Suprapubic skin (tissue), 4 donors: ENCODE data around the gene ATP5PF. TPM values are rescaled to one million over a fixed set of nuclear protein-coding genes. Genes with fewer than 3 reads are reported as not detected.
A peak's percentile ranks its signal among the peaks of the same experiment; 100 is the strongest.

Experiments used
- DNase-seq, 2 donors: peaks; one replicate each; pipeline ENCODE4 v3.0.0-alpha.2; 2019; ENCODE audit warnings: low spot score in 2 of 2
- H3K27ac ChIP-seq: fragments of 200-600 bp; sonication (generic); one replicate; pipeline ENCODE4 v1.5.1; 2019
- H3K27me3 ChIP-seq: fragments of 200-600 bp; sonication (generic); one replicate; pipeline ENCODE4 v1.5.1; 2019
- H3K36me3 ChIP-seq: fragments of 200-600 bp; sonication (generic); one replicate; pipeline ENCODE4 v1.5.1; 2019
- H3K4me1 ChIP-seq: fragments of 200-600 bp; sonication (generic); one replicate; pipeline ENCODE4 v1.5.1; 2019
- H3K4me3 ChIP-seq: fragments of 200-600 bp; sonication (generic); one replicate; pipeline ENCODE4 v1.5.1; 2019; ENCODE audit warnings: mild to moderate bottlenecking
- H3K9me3 ChIP-seq: fragments of 200-600 bp; sonication (generic); one replicate; pipeline ENCODE4 v1.5.1; 2019
- EP300 ChIP-seq: sonication (generic); formaldehyde crosslinking; IDR thresholded peaks from one replicate; pipeline ENCODE4 v1.6.1; 2017; ENCODE audit warnings: antibody characterized with exemption
- POLR2A ChIP-seq, 2 donors: fragments of 450-650 bp; IDR thresholded peaks; one replicate each; pipeline ENCODE4 v1.6.1; 2017; ENCODE audit warnings: antibody characterized with exemption in 2 of 2, mild to moderate bottlenecking in 2 of 2, moderate library complexity in 2 of 2
- POLR2AphosphoS5 ChIP-seq, 3 donors: sonication (generic); formaldehyde crosslinking; IDR thresholded peaks; one replicate each; pipeline ENCODE4 v1.6.1; 2017; ENCODE audit warnings: antibody characterized with exemption in 3 of 3
- WGBS: methylation state at CpG from one replicate; pipeline ENCODE4 v1.1.5; 2018; 5-methylcytosine and 5-hydroxymethylcytosine counted together
- total RNA-seq, 4 donors: library from RNA; depleted of rRNA; stranded (reverse); fragments of >200 nt; gene quantifications; one replicate each; pipeline ENCODE4 v1.1.0, GENCODE V29; 2016
- TF ChIP-seq, protein P1 (sequence below), 2 donors: fragments of 200-600 bp in 1 of 2; fragments of 450-650 bp in 1 of 2; sonication (generic) in 1 of 2; IDR thresholded peaks; one replicate each; pipeline ENCODE4 v1.5.1; 2016 to 2019; ENCODE audit warnings: antibody characterized with exemption in 2 of 2, mild to moderate bottlenecking in 1 of 2, moderate library complexity in 1 of 2

Gene ATP5PF
- total RNA-seq, 4 donors from 2014 or later, result 45.5 to 66.5 (median 55.1) TPM

DNA sequence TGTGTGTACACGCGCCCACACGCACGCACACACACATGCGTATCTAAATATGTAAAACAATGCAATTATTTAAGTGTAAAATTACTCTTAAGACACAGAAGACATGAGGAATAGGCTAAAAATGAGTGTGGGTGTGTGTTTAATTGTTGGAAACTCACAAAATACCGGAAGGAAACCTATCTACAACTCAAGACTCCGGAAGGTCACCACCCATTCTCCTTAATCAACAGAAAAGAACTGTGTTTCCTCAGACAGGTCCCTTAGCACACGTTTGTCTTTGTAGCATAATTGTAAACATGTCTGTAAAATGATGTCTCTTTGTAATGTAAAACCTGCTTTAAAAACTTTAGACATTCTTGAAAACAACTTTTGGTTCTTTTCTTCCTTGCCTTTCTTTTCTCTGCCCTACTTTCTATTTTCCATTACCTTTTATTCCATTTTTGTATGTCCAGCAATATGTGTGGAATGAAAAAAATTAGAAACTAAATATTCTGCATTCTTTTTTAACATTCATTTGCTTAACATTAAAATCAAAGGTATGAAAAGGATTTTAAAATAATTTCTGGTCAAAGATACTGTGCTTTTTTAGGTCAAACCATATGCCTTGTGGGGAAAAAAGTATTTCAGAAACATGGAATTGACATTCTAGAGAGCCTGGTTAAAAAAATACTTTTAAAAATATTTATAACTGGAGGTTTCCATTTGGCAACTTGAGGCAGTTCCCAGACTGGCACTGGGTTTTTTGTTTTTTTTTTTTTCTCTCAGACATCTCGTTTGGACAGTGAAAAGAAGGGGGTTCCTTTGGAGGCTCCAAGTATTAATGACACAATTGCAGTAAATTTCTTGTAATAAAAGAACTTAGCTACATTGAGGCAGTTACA lies 46.2 kb downstream of the ATP5PF start:
- 75% methylated on average over 9 of the region's 9 CpGs for WGBS
- Histone ChIP-seq H3K27ac (no peak overlapping the region), H3K4me1 (no peaks in the 10 kb centered on the region), H3K9me3 (no peaks in the 10 kb centered on the region), H3K4me3 (no peak overlapping the region), H3K36me3 (no peaks in the 10 kb centered on the region), H3K27me3 (no peaks in the 10 kb centered on the region)
- no peak for DNase-seq
- TF ChIP-seq POLR2AphosphoS5 (IDR thresholded peaks at IDR 0.05), result no peak

DNA sequence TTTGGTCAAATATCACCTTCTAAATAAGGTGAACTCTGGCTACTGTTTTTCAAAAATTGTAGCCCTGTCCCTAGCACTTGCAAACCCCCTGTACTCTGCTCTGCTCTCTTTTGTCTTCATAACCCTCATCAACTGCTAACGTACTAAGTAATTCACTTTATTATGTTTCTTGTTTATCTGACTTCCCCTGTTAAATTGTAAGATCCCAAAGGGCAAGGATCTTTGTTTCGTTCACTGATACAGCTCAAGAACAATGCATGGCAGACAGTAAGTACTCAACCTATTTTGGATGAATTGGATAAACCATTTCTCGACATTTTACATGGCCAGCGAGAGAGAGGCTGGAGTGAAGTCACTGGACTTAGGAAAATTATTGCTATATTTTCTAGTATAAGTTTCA lies 46.9 kb downstream of the ATP5PF start:
- no peaks in the 10 kb centered on the region for H3K27me3 ChIP-seq
- H3K36me3 ChIP-seq, result no peaks in the 10 kb centered on the region
- no peaks in the 10 kb centered on the region for H3K9me3 ChIP-seq
- no peak for TF ChIP-seq POLR2A (IDR thresholded peaks at IDR 0.05)
- H3K4me3 ChIP-seq, result no peak overlapping the region
- 89% methylated on average over 4 of the region's 4 CpGs for WGBS
- H3K27ac ChIP-seq, result peak overlapping the region; percentile 34
- DNase-seq, result no peak
- H3K4me1 ChIP-seq, result no peaks in the 10 kb centered on the region

DNA sequence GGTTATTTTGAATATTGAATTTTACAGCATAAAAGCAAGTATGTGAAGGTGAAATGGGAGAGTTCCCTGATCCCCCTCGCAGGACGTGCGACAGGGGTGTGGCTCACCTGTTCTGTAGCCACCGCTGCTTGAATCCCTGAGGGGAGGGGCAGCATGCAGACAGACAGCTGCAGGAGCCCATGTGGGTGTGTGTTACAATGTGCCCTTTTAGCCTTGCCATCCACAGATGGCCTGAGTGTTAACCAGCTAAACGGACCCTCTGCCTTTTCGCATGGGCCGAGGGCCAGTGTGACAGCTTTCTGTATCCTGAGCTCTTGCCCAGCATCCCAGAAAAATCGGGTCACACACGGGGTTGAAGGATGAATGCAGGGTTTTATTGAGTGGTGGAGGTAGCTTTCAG lies 52.3 kb downstream of the ATP5PF start:
- 59% methylated on average over 9 of the region's 9 CpGs for WGBS
- TF ChIP-seq, protein P1, sequence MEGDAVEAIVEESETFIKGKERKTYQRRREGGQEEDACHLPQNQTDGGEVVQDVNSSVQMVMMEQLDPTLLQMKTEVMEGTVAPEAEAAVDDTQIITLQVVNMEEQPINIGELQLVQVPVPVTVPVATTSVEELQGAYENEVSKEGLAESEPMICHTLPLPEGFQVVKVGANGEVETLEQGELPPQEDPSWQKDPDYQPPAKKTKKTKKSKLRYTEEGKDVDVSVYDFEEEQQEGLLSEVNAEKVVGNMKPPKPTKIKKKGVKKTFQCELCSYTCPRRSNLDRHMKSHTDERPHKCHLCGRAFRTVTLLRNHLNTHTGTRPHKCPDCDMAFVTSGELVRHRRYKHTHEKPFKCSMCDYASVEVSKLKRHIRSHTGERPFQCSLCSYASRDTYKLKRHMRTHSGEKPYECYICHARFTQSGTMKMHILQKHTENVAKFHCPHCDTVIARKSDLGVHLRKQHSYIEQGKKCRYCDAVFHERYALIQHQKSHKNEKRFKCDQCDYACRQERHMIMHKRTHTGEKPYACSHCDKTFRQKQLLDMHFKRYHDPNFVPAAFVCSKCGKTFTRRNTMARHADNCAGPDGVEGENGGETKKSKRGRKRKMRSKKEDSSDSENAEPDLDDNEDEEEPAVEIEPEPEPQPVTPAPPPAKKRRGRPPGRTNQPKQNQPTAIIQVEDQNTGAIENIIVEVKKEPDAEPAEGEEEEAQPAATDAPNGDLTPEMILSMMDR (IDR thresholded peaks at IDR 0.05), result no peak
- no peak for TF ChIP-seq POLR2AphosphoS5 (IDR thresholded peaks at IDR 0.05)
- no peak for TF ChIP-seq POLR2A (IDR thresholded peaks at IDR 0.05)
- TF ChIP-seq EP300, result no peak

DNA sequence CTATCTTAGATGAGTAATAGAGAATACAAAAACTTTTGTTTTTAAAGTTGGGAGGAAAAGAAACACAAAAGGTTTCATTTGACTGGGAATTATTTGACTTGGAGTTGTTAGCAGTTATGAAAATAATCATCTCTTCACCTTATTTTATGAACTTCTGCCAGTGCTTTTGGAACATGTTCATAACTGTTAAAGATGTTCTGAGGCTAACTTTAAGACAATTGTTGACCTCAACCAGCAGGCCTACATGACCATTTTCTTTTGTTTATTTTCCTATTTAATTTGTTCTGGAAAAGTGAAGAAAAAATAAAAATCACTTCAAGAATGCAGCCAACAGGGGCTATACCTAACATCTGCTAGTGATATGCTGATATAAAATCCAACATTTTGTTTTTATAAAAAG lies 58.3 kb downstream of the ATP5PF start:
- Histone ChIP-seq H3K36me3 (no peaks in the 10 kb centered on the region), H3K27me3 (no peaks in the 10 kb centered on the region), H3K27ac (no peak overlapping the region), H3K9me3 (no peaks in the 10 kb centered on the region), H3K4me1 (peaks cover under 1% of the 10 kb centered on the region), H3K4me3 (no peak overlapping the region)
- DNase-seq, result no peak
- TF ChIP-seq POLR2AphosphoS5 (IDR thresholded peaks at IDR 0.05) (no peak), POLR2A (IDR thresholded peaks at IDR 0.05) (no peak), EP300 (no peak)

More for the DNA sequence above, 52.3 kb downstream of the ATP5PF start:
- Histone ChIP-seq H3K27me3 (no peaks in the 10 kb centered on the region), H3K27ac (no peak overlapping the region), H3K9me3 (no peaks in the 10 kb centered on the region), H3K36me3 (no peaks in the 10 kb centered on the region), H3K4me1 (no peaks in the 10 kb centered on the region), H3K4me3 (no peak overlapping the region)
- no peak for DNase-seq

Other genes starting within 250 kb of the ATP5PF start
- gene MRPL39, start 127.4 kb downstream of the ATP5PF start, total RNA-seq, result 10 to 100 TPM; 21.4 to 28.7 (median 23.1) TPM
- 1 to 10 TPM; 2.0 to 7.6 (median 4.7) TPM for gene JAM2, start 95.6 kb downstream of the ATP5PF start, total RNA-seq
- gene GABPA, start 68 bp upstream of the ATP5PF start, total RNA-seq, result 10 to 100 TPM; 11.8 to 20.7 (median 17.9) TPM